ENCODE data around the gene TRIM3. TPM values are rescaled to one million over a fixed set of nuclear protein-coding genes. Genes with fewer than 3 reads are reported as not detected.

TRIM3 gene
- total and polyA plus RNA-seq, 2 of the 8 experiments (the other 6 are each of a cell fraction or from before 2014, with no cell fraction given), result 10.7 to 14.3 TPM

DNA sequence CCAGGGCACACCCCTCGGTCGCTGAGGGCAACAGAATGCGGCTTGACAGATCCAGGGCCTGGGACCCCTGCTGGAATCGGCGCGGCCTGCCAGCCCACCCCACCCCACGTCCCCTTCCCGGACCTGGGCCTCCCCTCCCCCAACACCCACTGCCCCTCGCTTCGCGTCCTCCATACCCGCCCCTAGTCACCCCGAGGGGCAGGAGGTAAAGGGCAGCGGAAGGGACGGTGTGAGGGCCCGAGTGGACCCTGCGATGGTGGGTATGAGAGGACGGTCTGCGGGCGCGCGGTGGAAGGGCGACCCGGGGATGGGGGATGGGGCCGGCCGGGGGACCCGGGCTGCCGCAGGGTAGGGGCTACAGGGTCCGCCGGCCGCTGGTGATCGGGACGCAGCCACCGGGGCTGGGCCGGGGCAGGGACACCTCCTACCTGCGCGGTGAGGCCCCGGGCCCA is 55.2 kb downstream of the TRIM3 start:
- DNase-seq (ENCODE audit: low read depth in 1 of 2, low spot score in 2 of 2) (no peak), FAIRE-seq (no peak)
- Histone ChIP-seq H3K4me2 (ENCODE audit: insufficient read depth in 1 of 2, low read depth in 2 of 2, low read length in 2 of 2) (peak overlapping the region; percentile 68 to 90), H3K9me3 (ENCODE audit: insufficient read depth in 2 of 2, low read depth in 1 of 2, low read length in 1 of 2) (no peaks in the 10 kb centered on the region), H3K36me3 (ENCODE audit: control insufficient read depth in 2 of 4, insufficient read depth in 4 of 4, low read length in 3 of 4) (no peaks in the 10 kb centered on the region), H3K23ac (ENCODE audit: insufficient read length) (no peak overlapping the region), H3K79me1 (ENCODE audit: low read depth, low read length) (0 out of 2 replicates have a peak, but pooled peaks cover 2% of the 10 kb centered on the region), H2BK120ac (replicated peaks; ENCODE audit: low read depth, low read length) (no peak overlapping the region), H2AK5ac (ENCODE audit: low read depth, low read length) (no peak overlapping the region), H3K27ac (ENCODE audit: low read depth, low read length) (no peak overlapping the region), H4K91ac (replicated peaks; ENCODE audit: insufficient read length, low read length) (peak overlapping the region; percentile 66), H3K18ac (ENCODE audit: extremely low read depth, low read length) (no peak overlapping the region; the same call in 1 of the 2 replicates), H3K9ac (replicated peaks in 1 of 4; ENCODE audit: extremely low read depth in 1 of 4, low read depth in 3 of 4, low read length in 3 of 4) (peak overlapping the region in 1 of 4 experiments; percentile 36; a peak in 1 of 7 replicates), H3K4ac (replicated peaks; ENCODE audit: insufficient read length, low read depth, low read length) (no peak overlapping the region), H2BK15ac (ENCODE audit: low read length) (no peak overlapping the region), H3K4me3 (ENCODE audit: extremely low read depth in 1 of 4, insufficient read depth in 2 of 4, low read depth in 3 of 4, low read length in 4 of 4) (peak overlapping the region; percentile 78 to 97 (median 86)), H4K8ac (ENCODE audit: extremely low read depth, insufficient read depth, low read length) (peak overlapping the region; percentile 4; the same call in 1 of the 2 replicates), H3K56ac (replicated peaks; ENCODE audit: insufficient read length, low read depth, low read length) (no peak overlapping the region), H2BK12ac (ENCODE audit: low read depth, low read length) (peak overlapping the region; percentile 39; the same call in 1 of the 2 replicates), H2AFZ (ENCODE audit: low read length) (peak overlapping the region; percentile 60; the same call in 1 of the 2 replicates), H4K5ac (ENCODE audit: insufficient read length, low read depth, low read length) (peak overlapping the region; percentile 51), H3K14ac (ENCODE audit: insufficient read length) (no peak overlapping the region), H2BK20ac (ENCODE audit: low read length) (no peak overlapping the region), H3K23me2 (ENCODE audit: low read depth, low read length) (peaks cover 3% of the 10 kb centered on the region; the same call in 1 of the 2 replicates), H3K27me3 (replicated peaks in 1 of 4; ENCODE audit: control insufficient read depth in 3 of 4, extremely low read depth in 1 of 4, insufficient read depth in 3 of 4, low read length in 3 of 4) (peaks cover 1 to 13% (median 7%) of the 10 kb centered on the region in 4 experiments), H3K79me2 (ENCODE audit: control insufficient read depth in 1 of 2, insufficient read depth in 2 of 2, low read length in 2 of 2) (no peaks in the 10 kb centered on the region), H4K20me1 (replicated peaks in 1 of 2; ENCODE audit: control insufficient read depth in 1 of 2, insufficient read depth in 2 of 2, low read length in 2 of 2) (no peaks in the 10 kb centered on the region), H2BK5ac (ENCODE audit: low read depth, low read length) (peak overlapping the region; percentile 52; the same call in 1 of the 2 replicates), H3K4me1 (replicated peaks in 1 of 4; ENCODE audit: control insufficient read depth in 3 of 4, insufficient read depth in 4 of 4, low read length in 3 of 4) (peaks cover 2 to 5% (median 4%) of the 10 kb centered on the region in 4 experiments; a peak in 4 of 7 replicates)
- WGBS, 2 experiments (ENCODE audit: extremely low coverage in 1 of 2, insufficient coverage in 1 of 2, insufficient read length in 1 of 2, insufficient replicate concordance in 2 of 2, low coverage in 1 of 2, low lambda C conversion rate in 2 of 2, missing lambda C conversion rate in 1 of 2), result 0% methylated on average over 6 of the region's 38 CpGs; no CpG with 5 or more reads in 1 of the 2 experiments
- TF ChIP-seq JUND (IDR thresholded peaks at IDR 0.05; ENCODE audit: low read length) (no peak), SAP30 (IDR thresholded peaks at IDR 0.05; ENCODE audit: insufficient read depth, insufficient replicate concordance, low read length) (peak; percentile 14), KDM4A (IDR thresholded peaks at IDR 0.05; ENCODE audit: low read depth, low read length, severe bottlenecking) (peak; percentile 46), SIN3A (conservative IDR thresholded peaks at IDR 0.05 in 1 of 2, IDR thresholded peaks at IDR 0.05 in 1 of 2; ENCODE audit: low read depth in 1 of 2, low read length in 2 of 2) (peak; percentile 48 to 62; a peak in 1 of 4 replicates), RBBP5 (IDR thresholded peaks at IDR 0.05; ENCODE audit: borderline replicate concordance, low read depth, low read length) (no peak), KDM1A (IDR thresholded peaks at IDR 0.05; ENCODE audit: borderline replicate concordance, low read length) (0 out of 2 replicates have a peak, but pooled peaks have one; percentile 1), ASH2L (IDR thresholded peaks at IDR 0.05; ENCODE audit: low read length) (peak; percentile 51)
- CTCF ChIA-PET (ENCODE audit: partially characterized antibody), result interaction anchor here (0.6 to 10.1 kb wide), 7 partner anchors 8 to 319 kb away, joined by 3 to 78 read pairs (median 4); partner anchors contain the start of gene HPX
- POLR2A ChIA-PET (ENCODE audit: partially characterized antibody), result interaction anchor here (0.6 to 2.5 kb wide), 5 partner anchors 13 to 1069 kb away, joined by 3 to 10 read pairs (median 3); no protein-coding TSS in a partner anchor

Data from H1 (cell line).